Right lung (tissue), 5 donors: ENCODE results near the gene PROK1. TPM values are rescaled to one million over a fixed set of nuclear protein-coding genes. Genes with fewer than 3 reads are reported as not detected.
A peak's percentile ranks its signal among the peaks of the same experiment; 100 is the strongest.
"Not testable (repeated sequence)": the region's sequence is repeated elsewhere in the genome, so short reads cannot be mapped to it uniquely, and the experiment has no call there.

Source experiments
- DNase-seq, 2 donors: peaks; one replicate each; pipeline ENCODE4 v3.0.0-alpha.2; 2013
- polyA plus RNA-seq, 5 donors: library from polyadenylated mRNA; unstranded; fragments of 120-200 nt; gene quantifications; one replicate each; pipeline versions ENCODE4 v1.2.1 to v1.2.3, GENCODE V29; 2013; ENCODE audit warnings: inconsistent platforms in 1 of 5, low replicate concordance in 1 of 5; ENCODE audit not compliant: insufficient read length in 5 of 5, insufficient read depth in 1 of 5

The PROK1 gene
- polyA plus RNA-seq, 5 donors, result 0.10 to 0.19 TPM; not detected in 3

GRCh38 chr1:110433213-110433612, 17.7 kb upstream of the PROK1 start:
- DNase-seq, result no peak

- no peak for DNase-seq
Observed at GRCh38 chr1:110433803-110434202, 17.1 kb upstream of the PROK1 start.

DNA sequence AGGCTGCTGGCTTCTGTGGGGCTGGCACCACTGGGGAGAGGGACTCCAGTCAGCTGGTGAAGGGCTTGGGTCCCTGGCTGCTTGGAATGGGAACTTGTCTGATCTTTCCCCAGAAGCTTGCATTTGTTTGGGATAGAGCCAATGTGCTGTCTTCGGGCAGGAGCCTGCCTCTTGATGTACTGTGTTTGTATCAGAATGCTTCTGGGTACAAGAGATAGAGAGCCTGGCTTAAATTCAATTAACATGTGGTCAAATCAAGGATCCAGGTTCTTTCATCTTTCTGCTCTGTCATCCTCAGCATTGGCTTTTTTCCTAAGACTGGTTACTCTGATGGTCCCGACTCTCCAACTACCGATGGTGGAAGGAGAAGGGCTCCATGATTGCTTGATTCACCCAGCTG, 16.0 kb upstream of the PROK1 start:
- no peak for DNase-seq

DNA sequence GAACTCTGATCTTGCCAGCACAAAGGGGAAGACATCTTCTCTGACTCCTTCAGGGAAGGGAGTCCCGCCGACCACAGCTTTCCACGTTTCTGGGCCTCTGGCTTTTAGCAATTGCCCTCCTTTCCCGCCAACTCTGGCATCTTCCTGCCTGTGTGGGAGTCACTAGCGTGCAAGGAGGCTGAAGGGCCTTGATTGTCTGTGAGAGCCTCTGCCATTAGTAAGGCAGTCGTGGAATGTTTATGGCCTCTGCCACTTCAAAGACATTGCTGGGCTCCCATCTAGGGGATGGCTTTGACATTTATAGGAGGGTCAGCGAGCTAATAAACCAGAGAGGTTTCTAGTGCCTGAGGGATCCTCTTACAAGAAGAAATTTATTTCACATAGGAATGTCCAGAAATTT, 14.3 kb upstream of the PROK1 start:
- DNase-seq, result no peak

DNA sequence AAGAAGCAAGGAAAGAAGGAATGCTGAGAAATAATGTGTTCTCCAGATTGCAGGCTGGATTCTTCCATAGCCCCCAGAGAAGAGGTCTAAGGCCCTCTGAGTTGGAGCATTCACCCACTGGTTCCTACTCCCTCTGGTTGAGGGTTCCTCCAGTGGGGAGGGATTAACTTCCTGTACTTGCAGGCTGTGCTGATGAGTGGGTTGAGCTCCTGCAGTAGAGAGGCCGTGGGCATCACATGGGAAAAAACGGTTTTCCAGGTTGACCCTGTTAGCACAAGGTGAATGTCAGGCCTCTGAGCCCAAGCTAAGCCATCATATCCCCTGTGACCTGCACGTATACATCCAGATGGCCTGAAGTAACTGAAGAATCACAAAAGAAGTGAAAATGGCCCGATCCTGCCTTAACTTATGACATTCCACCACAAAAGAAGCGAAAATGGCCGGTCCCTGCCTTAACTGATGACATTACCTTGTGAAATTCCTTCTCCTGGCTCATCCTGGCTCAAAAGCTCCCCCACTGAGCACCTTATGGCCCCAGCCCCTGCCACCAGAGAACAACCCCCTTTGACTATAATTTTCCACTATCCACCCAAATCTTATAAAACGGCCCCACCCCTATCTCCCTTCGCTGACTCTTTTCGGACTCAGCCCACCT, 13.2 kb upstream of the PROK1 start:
- not testable (repeated sequence) for DNase-seq

DNA sequence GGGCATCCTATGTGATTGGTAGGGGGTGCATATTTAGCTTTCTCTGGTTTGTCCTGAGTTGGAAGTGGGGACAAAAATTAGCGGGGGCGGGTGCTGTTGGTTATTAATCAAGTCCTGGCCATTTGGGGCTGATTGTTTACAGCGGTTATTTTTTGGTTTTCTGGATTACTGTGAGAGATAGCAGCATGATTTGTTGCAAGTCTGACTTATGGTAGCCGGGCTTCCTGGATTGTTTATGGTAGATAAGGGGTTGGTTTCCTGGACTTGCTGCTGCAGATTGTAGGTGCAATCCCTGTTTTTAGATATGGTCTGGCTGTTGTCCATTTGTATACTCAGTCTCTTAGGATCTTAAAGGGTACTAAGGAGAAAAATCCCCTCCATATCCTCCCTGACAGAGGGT, 12.1 kb upstream of the PROK1 start:
- no peak for DNase-seq

GRCh38 chr1:110439873-110440272, 11.1 kb upstream of the PROK1 start:
- not testable (repeated sequence) for DNase-seq

- DNase-seq, result peak; percentile 42 to 45
Observed at GRCh38 chr1:110440877-110441276, 10.1 kb upstream of the PROK1 start.

DNA sequence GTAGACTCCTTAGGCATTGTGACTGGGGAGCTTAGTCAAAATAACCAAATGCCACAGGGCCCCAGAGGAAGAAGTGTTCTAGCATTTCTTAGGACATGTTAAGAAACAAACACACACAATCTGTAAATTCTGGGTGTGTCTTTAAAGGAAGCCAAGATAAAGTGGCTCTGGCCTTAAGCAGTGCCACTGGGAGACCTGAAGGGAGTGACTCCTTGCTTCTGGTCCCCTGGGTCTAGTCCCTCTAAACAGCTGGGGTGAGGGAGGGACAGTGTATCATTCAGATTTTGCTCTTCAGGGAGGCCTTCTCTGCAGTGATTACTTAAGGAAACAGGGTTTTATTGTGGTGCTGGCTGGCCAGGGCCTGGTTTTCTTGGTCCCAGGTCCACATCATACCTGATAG, 9.1 kb upstream of the PROK1 start:
- DNase-seq, result no peak

DNA sequence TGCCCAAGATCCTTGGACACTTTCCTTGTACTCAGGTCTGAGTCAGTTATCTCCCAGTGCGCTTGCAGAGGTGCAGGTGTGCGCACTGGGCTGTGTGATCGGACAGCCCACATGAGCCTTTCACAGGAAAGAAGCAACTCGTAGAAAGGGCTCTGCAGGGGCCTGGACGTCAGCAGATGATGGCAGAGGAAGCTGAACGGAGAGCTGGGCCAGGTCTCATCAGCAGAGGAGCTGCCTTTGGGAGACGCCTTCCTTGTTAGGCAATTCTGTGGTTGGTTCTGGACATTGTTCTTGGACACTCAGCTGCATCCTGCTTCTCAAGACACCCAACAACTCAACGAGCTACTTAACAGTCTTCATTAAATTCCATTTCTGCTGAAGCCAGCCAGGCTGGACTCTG, 7.5 kb upstream of the PROK1 start:
- DNase-seq, result no peak

DNA sequence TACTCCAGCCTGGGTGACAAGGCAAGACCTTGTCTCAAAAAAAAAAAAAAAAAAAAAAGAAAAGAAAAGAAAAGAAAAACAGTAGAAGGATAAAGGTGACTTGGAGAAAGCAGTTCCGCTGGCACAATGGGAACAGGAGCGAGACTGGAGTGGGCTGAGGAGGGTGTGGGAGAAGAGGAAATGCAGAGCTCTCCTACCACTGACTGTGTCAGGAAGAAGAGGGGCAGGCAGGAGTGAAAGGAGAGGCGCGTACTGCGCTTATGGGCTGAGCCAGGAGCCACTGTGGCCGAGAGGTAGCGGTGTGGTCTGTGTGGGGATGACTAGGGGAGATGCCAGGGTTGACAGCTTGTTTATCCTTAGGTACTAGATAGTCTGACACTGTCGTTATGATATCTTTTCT, 6.4 kb upstream of the PROK1 start:
- DNase-seq, result no peak

DNA sequence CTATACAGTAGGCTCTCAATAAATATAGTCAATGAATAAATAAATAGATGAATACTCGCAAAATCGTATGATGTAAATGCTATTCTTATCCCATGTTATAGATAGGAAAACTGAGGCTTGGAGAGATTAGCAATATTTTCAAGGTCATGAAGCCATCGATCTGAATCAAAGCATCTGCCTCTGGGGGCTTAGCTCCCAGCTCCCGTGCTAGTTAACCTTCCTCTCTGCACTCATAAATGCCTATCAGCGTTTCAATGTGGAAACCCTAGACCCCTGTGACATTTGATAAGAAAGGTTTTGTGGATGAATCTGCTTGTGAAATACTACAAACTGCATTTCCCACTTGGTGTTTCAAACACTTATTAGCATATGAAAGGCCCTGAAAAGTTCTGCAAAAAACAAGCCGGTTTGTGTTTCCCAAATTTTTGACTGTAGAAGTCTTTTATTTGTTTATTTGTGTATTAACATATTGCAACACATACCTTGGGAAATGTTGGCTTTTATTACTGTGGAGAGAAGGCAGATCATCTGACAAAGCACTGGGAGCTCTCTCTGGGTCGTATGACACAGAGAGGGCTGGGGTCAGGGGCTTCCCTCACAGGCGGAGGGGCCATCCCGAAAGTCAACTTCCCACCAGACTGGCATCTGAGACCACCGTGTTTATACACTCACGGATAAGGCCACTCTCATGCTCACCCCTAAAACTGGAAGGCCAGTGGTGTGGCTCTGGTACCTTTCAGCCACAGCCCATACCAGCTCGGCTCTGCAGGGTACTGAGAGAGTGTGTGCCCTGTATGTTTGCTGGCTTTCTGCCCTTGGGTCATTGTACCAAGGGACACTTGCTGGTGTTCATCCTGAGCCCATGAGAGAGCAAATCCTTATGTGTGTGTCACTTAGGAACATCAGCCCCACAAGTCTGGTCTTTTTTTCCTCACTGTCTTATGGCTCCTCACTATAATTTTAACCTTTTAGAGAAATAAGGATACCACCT, 993 bp upstream of the PROK1 start:
- no peak for DNase-seq

DNA sequence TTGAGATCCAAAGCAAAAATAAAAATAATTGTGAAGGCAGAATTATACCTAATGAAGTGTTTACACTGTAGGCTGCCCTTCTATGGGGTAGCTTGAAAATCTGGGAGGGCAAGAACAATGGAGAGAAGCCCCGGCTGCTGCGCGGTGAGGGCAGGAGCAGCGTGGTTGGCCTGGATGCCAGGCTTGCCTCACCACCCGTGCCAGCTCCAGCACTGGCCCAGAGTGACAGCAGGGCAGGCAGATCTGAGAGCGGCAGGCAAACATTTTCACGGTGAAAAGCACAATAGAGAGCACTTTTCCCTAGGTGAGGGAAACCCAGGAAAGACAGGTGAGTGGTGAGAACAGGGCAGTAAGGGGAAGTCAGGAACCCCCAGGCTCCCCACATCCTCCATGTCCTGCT, 1.4 kb downstream of the PROK1 start:
- no peak for DNase-seq

- DNase-seq, result no peak
Observed at GRCh38 chr1:110453829-110454228, 2.9 kb downstream of the PROK1 start.

DNA sequence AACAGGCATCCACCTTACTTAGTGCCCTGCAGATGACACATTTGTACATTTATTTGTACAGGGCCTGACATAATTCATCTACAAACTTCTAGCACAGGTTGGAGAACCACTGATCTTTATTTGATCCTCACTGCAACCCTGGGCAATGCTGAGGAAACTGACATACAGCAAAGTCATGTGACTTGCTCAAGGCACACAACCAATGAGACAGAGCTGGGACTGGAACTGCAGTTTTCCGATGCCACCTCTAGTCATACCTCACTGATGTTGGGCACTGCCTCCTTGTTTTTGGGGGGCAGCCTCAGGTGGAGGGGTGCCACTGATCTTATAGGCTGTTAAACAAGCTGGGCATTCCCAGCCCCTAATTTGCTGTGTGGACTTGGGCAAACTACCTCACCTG, 3.4 kb downstream of the PROK1 start:
- DNase-seq, result no peak

GRCh38 chr1:110455151-110455550, 4.2 kb downstream of the PROK1 start:
- DNase-seq, result no peak

- DNase-seq, result no peak
Observed at GRCh38 chr1:110457206-110457605, 6.3 kb downstream of the PROK1 start.

GRCh38 chr1:110460253-110461220, 9.6 kb downstream of the PROK1 start:
- peak; percentile 50 to 73 for DNase-seq

GRCh38 chr1:110462093-110462492, 11.1 kb downstream of the PROK1 start:
- no peak for DNase-seq

DNA sequence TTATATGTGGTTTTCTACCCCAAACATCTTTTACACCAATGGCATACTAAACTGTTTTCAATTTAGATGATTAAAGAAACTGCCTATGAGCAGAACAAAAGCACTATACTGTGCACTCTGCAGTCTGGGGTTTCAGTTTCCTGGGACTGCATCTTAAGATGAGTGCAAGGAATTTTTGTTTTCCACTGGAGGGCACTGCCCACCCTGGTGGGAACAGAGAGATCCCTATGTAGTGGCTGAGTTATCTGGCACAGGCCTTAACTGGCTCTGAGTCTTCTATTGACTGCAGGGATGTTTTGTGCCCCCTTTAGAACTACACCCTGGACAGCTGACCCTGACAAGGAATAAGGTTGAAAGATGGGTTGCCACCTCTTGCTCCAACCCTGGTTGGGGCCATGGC, 12.0 kb downstream of the PROK1 start:
- DNase-seq, result no peak

GRCh38 chr1:110463725-110464124, 12.8 kb downstream of the PROK1 start:
- no peak for DNase-seq

DNA sequence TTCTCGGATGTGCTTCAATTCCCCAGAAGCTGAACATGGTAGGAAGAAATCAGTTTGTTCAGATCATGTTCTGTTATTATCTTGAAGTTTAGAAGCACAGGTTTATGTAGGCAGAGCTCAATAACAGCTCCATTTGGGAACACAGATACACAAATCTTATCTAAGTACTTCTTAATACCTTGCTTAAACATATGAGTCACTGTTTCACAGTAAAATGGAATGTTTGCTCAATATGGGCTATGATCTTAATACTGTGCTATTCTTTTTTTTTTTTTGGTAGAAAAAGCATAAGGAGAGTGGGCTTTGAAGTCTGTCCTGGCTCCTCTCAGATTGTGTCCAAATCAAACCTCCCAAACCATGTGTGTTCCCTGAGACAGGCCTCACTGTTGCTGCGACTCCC, 13.4 kb downstream of the PROK1 start:
- DNase-seq, result no peak
